Activated CD8-positive, alpha-beta memory T cell treated with anti-CD3 and anti-CD28 coated beads, Interleukin-2, amount 50 U/mL, for 48 hours (primary cell): ENCODE measurements around the gene CHMP1B.
"Not testable (repeated sequence)": the region's sequence is repeated elsewhere in the genome, so short reads cannot be mapped to it uniquely, and the experiment has no call there.

Experiments used
- DNase-seq: peaks from one replicate; pipeline ENCODE4 v3.0.0-alpha.2; 2020

The CHMP1B gene

GRCh38 chr18:11872479-11873136, 21.4 kb downstream of the CHMP1B start:
- DNase-seq, result peak; percentile 33

- DNase-seq, result peak; percentile 23
Observed at GRCh38 chr18:11873670-11874340, 22.6 kb downstream of the CHMP1B start.

DNA sequence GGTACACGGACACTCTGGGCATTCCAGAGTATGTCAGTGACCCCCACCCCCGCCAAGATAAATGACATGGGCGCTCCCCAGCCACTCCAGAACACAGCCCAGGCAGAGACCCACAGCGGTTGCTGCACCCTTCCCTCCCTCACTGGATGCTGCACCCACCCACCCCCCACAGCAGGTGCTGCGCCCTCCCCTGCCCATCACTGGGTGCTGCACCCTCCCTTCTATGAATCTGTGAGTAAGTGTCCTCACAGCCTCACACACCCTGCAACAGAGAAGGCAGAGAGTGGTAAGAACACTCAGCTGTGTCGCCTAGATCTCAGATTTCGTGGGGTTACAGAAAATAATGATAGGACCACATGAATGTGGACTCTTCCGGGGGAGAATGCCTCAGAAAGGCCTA, 23.5 kb downstream of the CHMP1B start:
- DNase-seq, result no peak

DNA sequence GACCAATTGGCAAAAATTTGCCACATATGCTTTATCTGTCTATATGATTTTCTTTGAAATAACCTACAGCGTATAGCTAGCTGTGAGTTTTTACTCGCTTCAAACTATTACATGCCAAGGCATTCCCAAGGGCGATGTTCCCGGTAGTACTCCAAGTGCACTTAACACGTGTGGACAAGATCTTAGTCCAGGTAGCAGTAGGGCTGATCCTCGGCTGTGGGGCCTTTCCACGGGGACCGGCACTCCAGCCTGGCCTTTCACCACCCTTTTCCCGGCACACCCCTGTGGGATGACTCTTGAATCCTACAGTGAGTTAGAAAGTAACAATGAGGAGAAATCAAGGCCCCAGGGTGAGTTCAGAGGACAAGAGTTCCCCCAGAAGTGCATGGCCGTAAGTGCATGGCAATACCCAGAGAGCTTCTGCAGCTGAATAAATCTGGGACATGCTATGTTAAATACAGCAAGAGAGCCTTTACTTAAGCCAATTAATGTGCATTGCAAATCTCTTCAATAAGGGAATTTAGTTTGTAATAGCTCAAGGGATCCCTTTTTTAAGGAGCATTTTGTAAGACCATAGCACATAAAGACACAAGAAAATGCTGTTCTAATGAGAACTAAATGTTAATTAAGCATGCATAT, 26.4 kb downstream of the CHMP1B start:
- DNase-seq, result no peak

- DNase-seq, result no peak
Observed at GRCh38 chr18:11880586-11881304, 29.5 kb downstream of the CHMP1B start.

- DNase-seq, result no peak
Observed at GRCh38 chr18:11882636-11883035, 31.4 kb downstream of the CHMP1B start.

- no peak for DNase-seq
Observed at GRCh38 chr18:11883153-11883552, 31.9 kb downstream of the CHMP1B start.

DNA sequence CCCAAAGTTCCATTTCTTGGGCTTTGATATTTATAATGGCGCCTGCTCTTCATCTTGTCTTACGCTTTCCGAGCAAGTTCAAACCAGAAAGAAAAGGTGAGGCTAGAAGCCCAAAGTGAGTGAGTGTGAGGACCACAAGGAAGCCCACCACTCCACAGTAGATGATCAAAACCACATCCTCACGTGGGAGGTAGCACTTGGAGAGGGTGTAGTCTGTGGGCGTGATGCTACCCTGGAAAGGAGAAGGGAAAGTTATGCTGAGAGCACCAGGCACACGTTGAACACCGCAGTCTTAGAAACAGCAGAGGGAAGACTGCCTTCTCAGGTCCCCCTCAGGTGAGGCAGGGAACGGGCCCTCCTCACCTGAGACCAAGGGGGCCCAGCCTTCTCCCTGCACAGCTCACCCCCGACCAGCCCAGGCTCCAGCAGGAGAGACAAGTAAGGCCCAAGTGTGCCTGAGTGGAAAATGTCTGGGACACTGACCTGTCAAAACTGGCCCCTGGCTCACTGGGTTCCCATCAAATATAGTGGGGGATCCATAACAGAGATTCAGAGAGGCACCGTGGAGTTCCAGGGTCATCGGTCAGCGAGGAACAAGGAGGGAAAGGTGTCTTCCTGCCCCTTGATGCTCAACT, 33.3 kb downstream of the CHMP1B start:
- no peak for DNase-seq

- DNase-seq, result no peak
Observed at GRCh38 chr18:11885278-11885947, 34.2 kb downstream of the CHMP1B start.

- no peak for DNase-seq
Observed at GRCh38 chr18:11886577-11887110, 35.4 kb downstream of the CHMP1B start.

GRCh38 chr18:11887328-11888128, 36.3 kb downstream of the CHMP1B start:
- DNase-seq, result no peak

DNA sequence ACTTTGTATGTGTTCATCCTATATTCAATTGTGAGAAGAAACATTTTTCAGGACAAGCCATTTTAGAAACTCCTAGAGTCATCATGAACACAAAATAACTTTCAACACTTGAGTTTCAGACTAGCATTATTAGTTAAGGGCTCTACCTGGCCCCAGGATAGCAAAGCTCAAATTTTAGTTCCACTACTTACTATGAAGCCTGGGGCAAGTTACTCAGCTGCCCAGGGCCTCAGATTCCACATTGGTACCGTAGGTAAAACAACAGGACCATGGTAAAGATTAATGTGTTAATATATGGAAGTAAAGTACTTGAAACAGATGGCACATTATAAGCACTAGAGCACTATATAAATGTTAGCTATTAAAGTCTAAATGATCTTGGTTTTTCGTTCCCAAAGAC, 37.5 kb downstream of the CHMP1B start:
- no peak for DNase-seq

DNA sequence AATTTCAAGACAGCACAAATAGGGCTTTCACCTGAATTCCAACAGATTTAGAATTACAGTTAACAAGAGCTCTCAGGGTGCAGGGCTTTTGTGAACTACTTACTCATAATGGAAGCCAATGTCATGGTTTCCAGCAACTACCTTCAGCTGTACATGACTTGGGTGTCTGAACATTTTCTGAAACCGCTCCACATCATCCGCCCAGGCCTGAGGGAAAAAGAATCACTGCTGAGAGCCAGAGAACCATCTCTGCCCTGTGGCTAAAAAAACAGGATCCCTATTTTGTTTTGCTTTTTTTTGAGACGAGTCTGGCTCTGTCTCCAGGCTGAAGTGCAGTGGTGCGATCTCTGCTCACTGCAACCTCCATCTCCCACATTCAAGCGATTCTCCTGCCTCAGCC, 38.1 kb downstream of the CHMP1B start:
- DNase-seq, result no peak

DNA sequence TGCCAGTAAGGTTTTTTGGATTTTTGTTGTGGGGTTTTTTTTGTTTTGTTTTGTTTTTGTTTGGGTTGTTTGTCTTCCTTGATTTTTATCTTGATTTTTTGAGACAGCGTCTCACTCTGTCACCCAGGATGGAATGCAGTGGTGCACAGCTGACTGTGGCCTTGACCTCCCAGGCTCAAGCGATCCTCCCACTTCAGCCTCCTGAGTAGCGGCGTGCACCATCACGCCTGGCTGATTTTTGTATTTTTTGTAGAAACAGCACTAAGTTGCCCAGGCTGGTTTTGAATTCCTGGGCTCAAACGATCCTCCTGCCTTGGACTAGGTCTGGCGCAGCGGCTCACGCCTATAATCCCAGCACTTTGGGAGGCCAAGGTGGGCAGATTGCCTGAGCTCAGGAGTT, 40.5 kb downstream of the CHMP1B start:
- DNase-seq, result no peak

DNA sequence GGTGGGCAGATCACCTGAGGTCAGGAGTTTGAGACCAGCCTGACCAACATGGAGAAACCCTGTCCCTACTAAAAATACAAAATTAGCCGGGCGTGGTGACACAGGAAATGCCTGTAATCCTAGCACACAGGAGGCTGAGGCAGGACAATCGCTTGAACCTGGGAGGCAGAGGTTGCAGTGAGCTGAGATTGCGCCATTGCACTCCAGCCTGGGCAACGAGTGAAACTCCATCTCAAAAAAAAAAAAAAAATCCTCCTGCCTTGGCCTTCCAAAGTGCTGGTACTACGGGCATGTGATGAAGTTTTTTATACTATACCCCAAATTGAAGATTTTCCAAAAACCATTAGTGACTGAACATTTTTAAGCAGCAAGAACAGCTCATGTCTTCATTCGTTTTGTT, 41.2 kb downstream of the CHMP1B start:
- not testable (repeated sequence) for DNase-seq

DNA sequence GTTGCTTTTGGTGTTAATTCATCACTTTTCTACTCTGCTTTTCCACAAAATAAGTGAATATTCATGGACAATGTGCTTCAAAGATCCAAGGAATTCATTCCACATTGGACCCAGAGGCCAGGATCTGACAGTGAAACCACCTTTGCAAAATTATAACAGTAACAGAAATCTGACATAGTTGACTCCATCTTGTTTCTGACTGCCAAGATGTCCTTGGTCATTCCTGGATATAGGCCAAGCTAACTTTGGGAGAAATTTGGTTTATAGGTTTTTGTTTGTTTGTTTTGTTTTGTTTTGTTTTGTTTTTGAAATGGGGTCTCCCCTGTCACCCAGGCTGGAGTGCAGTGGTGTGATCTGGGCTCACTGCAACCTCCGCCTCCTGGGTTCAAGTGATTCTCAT, 46.6 kb downstream of the CHMP1B start:
- no peak for DNase-seq

DNA sequence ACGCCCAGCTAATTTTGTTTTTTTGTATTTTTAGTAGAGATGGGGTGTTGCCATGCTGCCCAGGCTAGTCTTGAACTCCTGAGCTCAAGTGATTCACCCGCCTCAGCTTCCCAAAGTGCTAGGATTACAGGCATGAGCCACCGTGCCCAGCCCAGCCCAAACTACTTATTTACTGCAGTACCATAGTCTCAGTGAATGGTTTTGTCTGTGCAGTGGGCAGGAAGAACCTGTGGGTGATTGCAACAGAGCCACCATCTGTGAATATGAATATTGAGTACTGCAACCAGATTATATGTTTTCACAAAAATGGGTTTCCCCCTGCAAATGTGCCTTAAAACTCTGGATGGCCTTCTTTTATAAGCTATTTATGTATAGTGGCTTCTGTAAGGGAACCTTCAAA, 47.9 kb downstream of the CHMP1B start:
- no peak for DNase-seq

GRCh38 chr18:11901826-11902438, 50.7 kb downstream of the CHMP1B start:
- DNase-seq, result no peak

DNA sequence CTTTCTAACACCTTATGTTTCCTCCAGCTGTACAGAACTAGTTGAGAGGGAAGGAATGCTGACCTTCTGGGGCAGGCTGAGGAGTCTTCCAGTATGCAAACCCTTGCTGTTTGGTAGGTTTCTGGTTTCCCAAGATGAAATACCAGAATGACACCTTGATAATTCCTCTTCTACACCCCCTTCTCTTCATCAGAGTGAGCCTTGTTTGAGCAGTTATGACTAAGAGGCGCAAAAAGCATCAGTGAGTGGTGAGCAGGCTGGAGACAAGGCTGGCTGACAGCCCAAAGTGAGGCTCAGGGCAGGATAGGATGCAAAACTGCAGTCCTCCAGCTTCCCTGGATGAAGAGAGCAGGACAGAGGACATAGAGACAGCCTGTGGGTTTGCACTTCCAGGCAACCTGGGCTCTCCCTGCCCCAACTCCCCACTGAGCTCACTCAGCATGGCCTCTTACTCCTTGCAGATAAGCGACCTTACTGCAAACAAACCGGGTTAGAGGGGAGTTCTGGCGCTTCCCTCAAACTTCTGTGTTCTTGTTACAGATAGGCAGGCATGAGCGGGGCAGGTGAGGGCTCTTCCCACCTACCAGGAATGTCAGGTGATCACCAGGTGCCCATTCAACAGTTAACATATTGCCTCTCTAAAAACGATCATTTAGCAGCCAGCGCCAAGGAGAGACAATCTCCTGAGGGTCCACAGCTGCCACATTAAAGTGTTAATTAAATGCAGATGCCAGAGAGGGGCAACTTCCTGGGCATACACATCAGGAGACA, 51.5 kb downstream of the CHMP1B start:
- no peak for DNase-seq
